GF-D8 (cell line): ENCODE results near the gene INO80E.
"Not testable (repeated sequence)": the region's sequence is repeated elsewhere in the genome, so short reads cannot be mapped to it uniquely, and the experiment has no call there.

Experiments used
- DNase-seq: peaks from one replicate; lab custom pipeline; 2025; lab: John Stamatoyannopoulos, UW

Gene INO80E

GRCh38 chr16:30032083-30032819, 36.2 kb downstream of the INO80E start:
- DNase-seq = no peak

DNA sequence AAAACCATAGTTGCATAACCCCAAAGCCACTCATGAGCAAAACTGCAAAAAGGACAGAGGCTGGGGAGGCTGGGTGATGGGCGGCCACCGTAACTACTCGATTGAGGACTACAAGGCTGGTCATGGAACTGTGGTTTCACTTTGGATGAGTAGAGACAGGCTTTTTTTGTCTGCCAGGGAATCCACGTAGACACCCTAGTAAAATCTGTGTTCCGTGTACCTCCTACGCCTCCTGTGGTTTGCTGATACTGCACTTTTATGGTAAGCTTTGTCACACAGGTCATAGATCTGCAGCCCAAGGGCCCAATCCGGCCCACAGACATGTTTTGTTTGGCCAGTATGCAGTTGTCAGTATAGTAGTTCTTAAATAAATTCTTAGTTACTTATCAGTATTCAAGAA, 37.2 kb downstream of the INO80E start:
- no peak for DNase-seq

DNA sequence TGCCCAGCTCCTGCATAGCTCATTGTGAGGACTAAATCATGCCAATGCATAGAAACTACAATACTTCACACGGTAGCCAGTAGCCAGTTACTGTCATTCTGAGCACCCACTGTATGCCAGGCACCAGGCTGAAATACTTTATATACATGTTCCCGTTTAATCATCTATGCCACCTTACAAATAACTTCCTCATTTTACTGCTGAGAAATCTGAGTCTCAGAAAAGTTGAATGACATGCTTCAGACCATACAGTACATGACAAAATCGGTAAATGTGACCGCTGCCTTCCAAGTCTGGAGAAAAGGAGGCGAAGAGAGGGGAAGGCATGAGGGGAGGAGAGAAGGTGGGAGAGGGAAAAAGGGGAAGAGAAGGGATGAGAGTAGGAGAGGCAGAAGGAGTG, 44.2 kb downstream of the INO80E start:
- DNase-seq = peak; percentile 14

- not testable (repeated sequence) for DNase-seq
Observed at GRCh38 chr16:30040690-30041089, 44.6 kb downstream of the INO80E start.

DNA sequence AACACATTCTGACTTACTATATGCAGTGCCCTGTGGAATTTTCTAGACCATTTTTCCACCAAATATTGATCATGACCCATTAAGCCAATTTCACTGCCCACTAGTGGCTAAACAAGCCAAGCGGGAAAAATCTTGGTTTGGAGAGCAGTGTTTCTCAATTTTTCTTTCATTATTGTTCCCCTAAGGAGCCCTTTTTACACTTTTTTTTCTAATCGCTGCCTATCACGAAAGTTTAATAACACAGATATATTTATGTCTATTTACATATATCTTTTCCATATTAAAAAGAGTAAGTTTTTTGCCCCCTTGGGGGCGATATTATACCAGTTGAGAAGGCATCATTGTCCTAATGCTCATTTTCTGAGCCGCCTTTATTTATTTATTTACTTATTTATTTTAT, 45.8 kb downstream of the INO80E start:
- no peak for DNase-seq

GRCh38 chr16:30046178-30046577, 50.1 kb downstream of the INO80E start:
- no peak for DNase-seq

GRCh38 chr16:30046588-30046987, 50.5 kb downstream of the INO80E start:
- no peak for DNase-seq

- DNase-seq = no peak
Observed at GRCh38 chr16:30049871-30050270, 53.8 kb downstream of the INO80E start.

DNA sequence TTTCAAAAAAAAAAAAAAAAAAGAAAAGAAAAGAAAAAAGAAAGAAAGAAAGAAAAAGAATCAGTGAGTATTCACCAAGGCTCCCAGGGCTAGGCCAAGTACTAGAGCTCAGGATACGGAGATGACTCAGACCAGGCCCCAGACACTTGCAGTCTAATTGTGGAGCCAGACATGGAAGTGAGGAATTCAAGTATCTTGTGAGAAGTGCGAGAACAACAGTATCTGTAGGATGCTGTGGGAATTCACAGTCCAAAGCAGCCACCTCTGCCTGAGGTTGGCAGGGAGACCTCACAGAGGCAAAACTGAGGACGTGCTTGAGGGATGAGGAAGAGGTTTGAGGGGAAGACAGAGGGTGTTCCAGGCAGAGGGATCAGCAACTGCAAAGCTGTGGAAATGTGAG, 55.5 kb downstream of the INO80E start:
- DNase-seq = no peak

DNA sequence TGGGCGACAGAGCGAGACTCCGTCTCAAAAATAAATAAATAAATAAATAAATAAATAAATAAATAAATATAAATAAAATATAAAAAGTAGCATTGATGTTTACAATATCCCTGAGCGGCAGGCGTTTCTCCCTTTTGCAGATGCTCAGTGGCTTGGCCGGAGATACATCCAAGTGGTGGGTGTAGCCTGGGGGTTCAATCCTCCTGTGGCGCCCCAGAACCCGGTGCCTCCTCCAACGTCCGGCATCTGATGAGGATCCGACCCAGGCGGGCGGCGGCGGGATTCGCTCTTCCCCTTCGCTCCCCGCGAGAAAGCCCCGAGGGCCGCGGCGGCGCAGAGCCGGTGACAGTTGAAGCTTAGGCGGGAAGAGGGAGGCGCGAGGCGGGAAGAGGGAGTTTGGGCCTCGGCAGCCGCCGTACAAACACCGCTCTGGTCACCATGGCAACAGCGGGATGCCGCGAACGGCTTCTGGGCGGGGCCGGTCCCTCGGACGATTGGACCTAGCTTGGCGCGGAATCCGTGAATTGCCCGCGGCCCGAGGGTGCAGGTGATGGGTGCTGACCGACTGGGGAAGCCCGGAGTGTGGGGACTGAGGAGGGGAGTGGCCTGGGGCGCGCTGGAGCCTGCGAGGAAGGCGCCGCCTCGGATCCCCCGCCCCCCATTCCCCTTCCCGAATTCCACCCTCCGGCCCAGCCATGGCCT, 56.8 kb downstream of the INO80E start:
- peak; percentile 83 for DNase-seq

GRCh38 chr16:30053376-30054015, 57.5 kb downstream of the INO80E start:
- no peak for DNase-seq

GRCh38 chr16:30054451-30054850, 58.4 kb downstream of the INO80E start:
- no peak for DNase-seq

DNA sequence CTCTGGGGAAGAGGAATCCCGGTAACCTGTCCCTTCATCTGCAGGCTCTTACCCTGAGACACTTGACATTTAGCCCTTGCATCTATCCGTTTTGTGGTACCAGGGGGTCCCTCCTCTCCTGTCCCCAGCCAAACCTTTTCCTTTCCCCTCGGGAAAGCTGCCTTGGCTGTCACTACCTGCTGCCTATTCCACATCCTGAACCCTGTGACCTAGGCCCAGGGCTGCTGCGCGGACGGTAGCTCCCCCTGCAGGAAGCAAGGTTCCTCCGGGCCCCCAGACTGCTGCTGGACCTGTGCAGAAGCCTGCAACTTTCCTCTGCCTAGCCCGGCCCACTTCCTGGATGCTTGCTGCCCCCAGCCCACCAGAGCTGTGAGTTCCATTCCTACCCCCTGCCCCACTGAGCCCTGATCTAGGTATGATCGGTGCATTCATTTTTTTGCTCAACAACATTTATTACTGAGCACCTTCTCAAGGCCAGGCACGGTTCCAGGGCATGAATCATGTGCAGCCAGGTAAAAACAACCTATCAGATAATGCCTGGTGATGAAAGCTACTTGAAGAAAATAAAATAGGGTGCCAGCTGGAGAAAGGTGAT, 59.0 kb downstream of the INO80E start:
- DNase-seq = no peak
